ENCODE results near the gene NEMP1. TPM values are rescaled to one million over a fixed set of nuclear protein-coding genes. Genes with fewer than 3 reads are reported as not detected.

NEMP1 gene
- total and polyA plus RNA-seq, 2 of the 13 experiments (the other 11 are each of a cell fraction or from before 2014, with no cell fraction given): 11.4 to 12.9 TPM

- Histone ChIP-seq H3K79me2 (ENCODE audit: insufficient read depth, low read length) (peaks cover 15% of the 10 kb centered on the region), H3K27me3 (ENCODE audit: control insufficient read depth in 1 of 2, insufficient read depth in 2 of 2, low read length in 2 of 2) (no peaks in the 10 kb centered on the region; a peak in 1 of 5 replicates), H3K4me3 (replicated peaks in 1 of 3; ENCODE audit: insufficient read depth in 1 of 3, low read depth in 2 of 3, low read length in 3 of 3) (peak overlapping the region; percentile 64 to 82 (median 70); a peak in 5 of 6 replicates), H3K27ac (ENCODE audit: extremely low read length, insufficient read depth, low read length) (peak overlapping the region; percentile 42), H3K4me2 (ENCODE audit: low read depth, low read length) (peak overlapping the region; percentile 90), H3K9ac (ENCODE audit: insufficient read depth, low read depth, low read length) (peak overlapping the region; percentile 70), H4K20me1 (ENCODE audit: insufficient read depth, low read length) (no peaks in the 10 kb centered on the region), H3K4me1 (ENCODE audit: insufficient read depth, low read length) (peaks cover 28% of the 10 kb centered on the region), H2AFZ (ENCODE audit: low read length) (no peak overlapping the region), H3K36me3 (replicated peaks in 1 of 2; ENCODE audit: control insufficient read depth in 1 of 2, insufficient read depth in 2 of 2, low read length in 2 of 2) (peaks cover 1 to 8% of the 10 kb centered on the region in 2 experiments; a peak in 3 of 5 replicates), H3K9me3 (ENCODE audit: low read length) (no peaks in the 10 kb centered on the region)
- BruUV-seq (replicated peaks): no TSS peak
- DNase-seq (ENCODE audit: low spot score) (peak; percentile 50), FAIRE-seq (peak; percentile 23), ATAC-seq (peak; percentile 8; the same call in 1 of the 3 replicates)
- intact Hi-C loops (cut with micrococcal nuclease; ENCODE audit: unreplicated experiment): loop anchor here (1.0 kb wide), 1 partner anchor 8 kb away; the partner anchor contains the start of gene NEMP1
- in situ Hi-C loops (cut with HindIII; ENCODE audit: extremely low pct_ligation_motif_present, low pct_unique_long_range_greater_than_20kb): no loop called here
- CTCF ChIA-PET (ENCODE audit: low intra/inter-chr PET ratio, low total read pairs): interaction anchor here (0.6 kb wide), 1 partner anchor 77 kb away, joined by 3 read pairs; no protein-coding TSS in a partner anchor
- 1% methylated on average over 14 of the region's 14 CpGs for WGBS (ENCODE audit: low lambda C conversion rate)
- POLR2A ChIA-PET: interaction anchor here (1.1 to 5.0 kb wide), 6 partner anchors 7 to 42 kb away, joined by 3 to 184 read pairs (median 42); partner anchors contain the start of genes LRP1, NEMP1 and STAT6
- TF ChIP-seq TCF7L2 (IDR thresholded peaks at IDR 0.05; ENCODE audit: low read depth, low read length) (no peak), STAG1 (CRISPR knock-in tag; IDR thresholded peaks at IDR 0.05) (0 out of 2 replicates have a peak, but pooled peaks have one; percentile 10), CEBPG (CRISPR knock-in tag; IDR thresholded peaks at IDR 0.05) (no peak), GABPA (IDR thresholded peaks at IDR 0.05; ENCODE audit: low read depth, low read length) (no peak), GABPA (CRISPR knock-in tag; IDR thresholded peaks at IDR 0.05; ENCODE audit: low read depth) (peak; percentile 30; the same call in 1 of the 2 replicates), MAFK (conservative IDR thresholded peaks at IDR 0.05 in 1 of 2, IDR thresholded peaks at IDR 0.05 in 1 of 2; ENCODE audit: low read length in 2 of 2) (no peak), RELA (CRISPR knock-in tag; IDR thresholded peaks at IDR 0.05) (no peak), ZBTB7A (CRISPR knock-in tag; IDR thresholded peaks at IDR 0.05) (no peak), POLR2A (IDR thresholded peaks at IDR 0.05; ENCODE audit: insufficient read depth in 1 of 2, low read depth in 2 of 2, low read length in 2 of 2) (no peak), NR3C1 (CRISPR knock-in tag; IDR thresholded peaks at IDR 0.05) (no peak), ZFX (CRISPR knock-in tag; IDR thresholded peaks at IDR 0.05; ENCODE audit: low read depth) (peak; percentile 43; the same call in 1 of the 2 replicates), PTBP1 (IDR thresholded peaks at IDR 0.05; ENCODE audit: low read depth, low read length, poor library complexity, severe bottlenecking) (no peak), PATZ1 (CRISPR knock-in tag; IDR thresholded peaks at IDR 0.05) (peak; percentile 56), ZNF879 (CRISPR knock-in tag; IDR thresholded peaks at IDR 0.05) (no peak), ZSCAN30 (CRISPR knock-in tag; IDR thresholded peaks at IDR 0.05) (no peak), ZBTB38 (CRISPR knock-in tag; IDR thresholded peaks at IDR 0.05) (no peak), SIX4 (CRISPR knock-in tag; IDR thresholded peaks at IDR 0.05) (no peak), KDM1A (CRISPR knock-in tag; IDR thresholded peaks at IDR 0.05) (no peak), HOMEZ (CRISPR knock-in tag; IDR thresholded peaks at IDR 0.05; ENCODE audit: low read depth) (no peak), IRF2 (CRISPR knock-in tag; IDR thresholded peaks at IDR 0.05) (no peak), SP5 (CRISPR knock-in tag; IDR thresholded peaks at IDR 0.05; ENCODE audit: borderline replicate concordance, low read depth) (peak; percentile 70; the same call in 1 of the 2 replicates), JUND (CRISPR knock-in tag; IDR thresholded peaks at IDR 0.05) (no peak), KLF13 (CRISPR knock-in tag; IDR thresholded peaks at IDR 0.05) (no peak), RAD51 (IDR thresholded peaks at IDR 0.05; ENCODE audit: borderline replicate concordance) (no peak)
These were observed 8.0 kb upstream of the NEMP1 start for GRCh38 chr12:57086493-57087009.

Measured in HepG2 (cell line).